Left ventricle myocardium superior (tissue), 1 donor: ENCODE results near the gene LAMA4. TPM values are rescaled to one million over a fixed set of nuclear protein-coding genes. Genes with fewer than 3 reads are reported as not detected.

Experiments used
- ATAC-seq: fragments of 200-7000 bp; cut with Tn5 transposase; one replicate; pipeline ENCODE4 v1.9.1; 2020; ENCODE audit warnings: mild to moderate bottlenecking, moderate library complexity
- DNase-seq: peaks from one replicate; pipeline ENCODE4 v3.0.0-alpha.2; 2020
- intact Hi-C: fragments of 100-400 bp; cut with micrococcal nuclease; formaldehyde crosslinking; loops from one replicate; pipeline ENCODE4 v1.11.0; 2022
- total RNA-seq: library from RNA; stranded (reverse); fragmentation: NEBNext Ultra II Directional; extraction: Animal tissue kit (Norgen Biotek cat#: 25700); gene quantifications from one replicate; pipeline ENCODE4 v1.2.1, GENCODE V29; 2021
- donor health status: DM: no; HTN: yes; CAD: no; lungs with severe emphysema.

The LAMA4 gene
- total RNA-seq, 1 donor from 2014 or later: 50.6 TPM

- ATAC-seq (no peak), DNase-seq (no peak)
- intact Hi-C loops: no loop called here
Observed at GRCh38 chr6:112065426-112065986, 188.9 kb downstream of the LAMA4 start.

- DNase-seq (no peak), ATAC-seq (no peak)
- intact Hi-C loops: no loop called here
Observed at GRCh38 chr6:112062966-112063365, 191.4 kb downstream of the LAMA4 start.

DNA sequence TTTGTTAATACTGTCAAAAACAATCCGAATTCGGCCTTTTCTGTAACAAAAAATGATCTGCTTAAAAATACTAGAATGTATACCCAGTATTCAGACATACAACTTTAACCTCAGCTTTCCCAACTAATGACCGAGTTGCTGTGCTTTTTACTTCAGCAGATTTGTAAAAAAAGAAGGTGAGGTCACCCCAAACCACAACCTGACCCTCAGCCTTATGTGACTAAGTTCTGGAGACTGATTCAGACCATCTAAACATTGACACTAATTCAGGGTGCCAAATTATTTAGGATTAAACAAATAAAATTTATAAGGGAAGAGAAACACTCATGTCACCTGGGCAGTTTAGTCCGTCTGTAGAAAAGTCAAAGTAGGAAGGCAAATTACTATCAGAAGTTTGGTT is 192.8 kb downstream of the LAMA4 start:
- DNase-seq (no peak), ATAC-seq (no peak)
- intact Hi-C loops: no loop called here

Other genes starting within 250 kb of the LAMA4 start
- gene CCN6, start 200.5 kb downstream of the LAMA4 start, total RNA-seq: not detected
- gene TUBE1, start 167.1 kb downstream of the LAMA4 start, total RNA-seq: 31.8 TPM
- 69.3 TPM for gene FAM229B, start 167.0 kb downstream of the LAMA4 start, total RNA-seq
- not detected for gene RFPL4B, start 92.8 kb upstream of the LAMA4 start, total RNA-seq